Stimulated activated CD8-positive, alpha-beta memory T cell treated with anti-CD3 and anti-CD28 coated beads, Interleukin-7, amount 100 ng/mL, for 48 hours (primary cell): ENCODE measurements around the gene YTHDF1.

Source experiments
- DNase-seq, 2 donors: peaks; one replicate each; pipeline ENCODE4 v3.0.0-alpha.2; 2020; ENCODE audit warnings: low read depth in 1 of 2; ENCODE audit errors: extremely low read depth in 1 of 2

Gene YTHDF1

GRCh38 chr20:63174309-63175037 lies 41.5 kb downstream of the YTHDF1 start:
- DNase-seq = no peak

GRCh38 chr20:63173552-63174191 lies 42.3 kb downstream of the YTHDF1 start:
- no peak for DNase-seq

DNA sequence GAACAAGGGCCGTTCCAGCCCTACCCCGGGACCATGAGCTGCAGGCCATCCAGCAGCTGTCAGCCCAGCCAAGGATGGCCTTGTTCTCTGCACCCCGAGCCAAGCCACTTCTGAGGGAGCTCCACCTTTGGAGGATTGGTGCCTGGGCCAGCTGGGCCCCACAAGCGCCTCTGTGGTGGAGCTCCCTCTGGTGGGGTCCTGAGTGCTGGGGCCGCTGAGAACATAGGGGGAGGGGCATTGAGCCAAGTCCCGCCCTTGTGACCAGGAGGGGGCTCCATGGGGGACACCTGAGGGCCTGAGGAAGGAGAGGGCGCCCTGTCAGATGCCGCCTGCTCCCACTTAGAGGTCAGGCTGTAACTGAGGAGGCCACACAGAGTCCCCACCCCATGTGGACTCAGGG lies 43.2 kb downstream of the YTHDF1 start:
- DNase-seq = no peak

GRCh38 chr20:63171991-63172390 lies 43.9 kb downstream of the YTHDF1 start:
- DNase-seq = no peak

DNA sequence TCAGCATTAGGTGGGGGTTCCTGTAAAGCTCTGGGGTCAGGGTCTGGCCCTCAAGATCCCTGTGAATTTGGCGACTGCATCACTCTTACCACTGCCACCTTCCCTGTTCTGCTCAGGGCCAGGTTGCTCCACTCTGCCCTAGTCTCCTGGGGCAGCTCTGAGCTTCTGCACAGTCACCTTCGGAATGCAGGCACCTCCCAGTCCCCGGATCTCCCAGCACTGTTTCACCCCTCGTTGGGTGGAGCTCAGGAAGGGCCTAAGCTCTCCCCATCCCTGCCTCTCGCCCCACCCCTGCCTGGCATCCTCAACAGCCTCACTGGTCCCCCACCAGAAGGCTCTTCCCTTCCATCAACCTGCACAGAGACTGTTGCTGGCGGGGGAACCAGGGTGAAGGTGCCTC lies 46.2 kb downstream of the YTHDF1 start:
- DNase-seq = no peak

GRCh38 chr20:63168861-63169260 lies 47.1 kb downstream of the YTHDF1 start:
- no peak for DNase-seq

- no peak for DNase-seq
These were observed 47.9 kb downstream of the YTHDF1 start for GRCh38 chr20:63167918-63168520.

DNA sequence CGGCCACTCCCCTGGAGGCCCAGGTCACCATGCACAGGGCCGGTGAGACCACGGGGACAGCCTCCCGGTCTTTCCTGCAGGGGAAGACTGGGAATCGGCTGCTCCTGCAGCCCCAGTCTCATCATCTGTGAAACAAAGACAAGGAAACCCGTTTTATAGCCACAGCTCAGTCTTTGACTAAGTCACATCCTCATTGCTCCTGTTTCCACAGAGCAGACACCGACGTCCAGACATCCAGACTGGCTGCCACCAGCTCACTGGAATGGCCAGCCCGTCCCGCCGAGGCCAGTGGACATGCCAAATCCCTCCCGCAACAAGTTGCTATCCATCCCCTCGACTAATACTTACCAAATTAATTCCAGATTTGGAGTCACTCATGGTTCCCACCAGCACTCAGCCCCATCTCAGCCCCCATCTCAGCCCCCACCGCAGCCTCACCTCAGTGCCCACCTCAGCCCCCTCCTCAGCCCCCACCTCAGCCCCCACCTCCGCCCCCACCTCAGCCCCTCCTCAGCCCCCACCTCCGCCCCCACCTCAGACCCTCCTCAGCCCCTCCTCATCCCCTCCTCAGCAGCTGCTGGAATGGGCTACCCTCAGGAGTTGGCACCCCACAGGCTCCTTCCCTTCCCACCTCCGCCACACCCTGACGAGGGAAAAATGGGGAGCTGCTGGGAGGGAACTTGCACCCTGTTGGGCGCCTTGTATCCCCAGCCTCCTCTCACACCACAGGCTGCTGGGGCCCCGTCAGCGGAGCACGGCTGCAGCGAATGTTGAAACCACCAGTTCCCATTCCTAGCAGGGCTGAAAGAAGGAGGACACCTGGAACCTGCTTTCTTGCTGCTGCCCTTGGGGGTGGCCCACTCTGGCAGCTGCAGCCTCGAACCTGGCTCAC lies 48.7 kb downstream of the YTHDF1 start:
- no peak for DNase-seq

DNA sequence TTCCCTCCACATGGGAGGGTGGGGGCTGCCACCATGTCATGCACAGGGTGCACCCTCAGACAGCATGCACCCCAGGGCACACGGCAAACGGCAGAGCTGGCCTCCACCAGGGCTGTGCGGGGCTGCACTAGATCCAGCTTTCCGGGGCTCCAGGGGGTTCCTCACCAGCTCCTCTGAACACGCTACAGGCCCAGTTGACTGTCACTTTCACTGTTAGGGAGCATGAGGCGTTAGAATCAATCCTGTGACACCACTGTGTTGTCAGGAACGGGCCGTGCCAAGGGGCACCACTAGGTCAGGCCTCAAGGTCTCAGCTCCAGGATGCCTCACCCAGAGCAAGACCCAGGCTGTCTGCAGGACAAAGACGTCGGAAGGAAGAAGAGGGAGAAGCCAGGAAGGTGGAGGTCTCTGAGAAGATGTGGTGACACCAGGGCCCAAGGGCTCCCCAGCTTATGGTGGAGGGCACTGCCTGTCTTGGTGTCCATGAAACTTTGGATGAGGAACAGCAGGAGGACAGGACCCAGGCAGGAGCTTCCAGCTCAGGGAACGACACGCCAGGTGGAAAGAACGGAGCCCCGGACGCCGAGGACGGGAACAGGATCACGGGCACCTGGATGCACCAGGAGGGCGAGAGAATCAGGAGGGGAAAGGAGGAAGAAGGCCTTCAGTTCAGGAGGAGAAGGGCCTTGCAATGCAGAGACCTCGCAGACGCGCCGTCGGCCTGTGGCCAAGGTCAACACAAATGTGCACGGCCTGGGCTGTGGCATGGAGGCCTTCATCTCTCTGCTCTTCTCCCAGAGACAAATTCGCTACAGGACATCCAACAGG lies 49.5 kb downstream of the YTHDF1 start:
- no peak for DNase-seq

DNA sequence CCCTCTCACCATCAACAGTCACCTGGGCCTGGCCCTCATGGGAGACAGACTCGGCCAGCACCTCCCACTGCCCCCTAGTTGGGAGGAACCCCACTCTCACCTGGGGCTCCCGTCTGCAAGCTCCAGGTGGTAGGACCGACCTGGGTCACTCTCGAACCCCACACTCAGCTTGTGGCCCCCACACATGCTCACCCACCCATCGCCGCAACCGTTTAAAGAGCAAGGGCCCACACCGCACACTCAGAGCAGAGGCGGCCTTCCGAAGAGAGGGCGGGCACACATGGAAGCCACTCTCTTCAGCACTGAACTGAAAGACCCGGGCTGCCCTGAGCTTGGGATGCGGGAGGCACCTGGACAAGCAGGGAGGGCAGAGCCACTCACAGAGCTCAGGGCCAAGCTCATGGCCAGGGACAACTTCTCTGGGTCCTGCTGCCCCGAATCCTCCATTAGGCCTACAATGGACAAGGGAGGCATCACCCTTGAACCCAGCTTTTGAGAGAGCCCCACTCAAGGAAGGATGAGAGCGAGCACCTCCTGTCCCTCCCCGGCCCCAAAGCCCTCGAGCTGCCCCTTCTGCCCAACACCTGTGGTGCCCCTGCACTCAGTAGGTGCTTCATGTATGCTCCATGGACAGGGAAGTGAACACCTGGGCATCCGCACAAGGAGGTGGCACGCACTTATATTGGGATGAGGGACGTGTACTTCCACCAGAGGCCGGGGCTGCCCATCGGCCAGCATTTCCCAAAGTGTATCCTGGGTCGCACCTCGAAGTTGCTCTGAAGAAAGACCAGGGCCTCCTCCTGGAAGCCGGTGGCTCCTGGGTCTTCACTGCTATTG lies 50.4 kb downstream of the YTHDF1 start:
- DNase-seq = no peak

- no peak for DNase-seq
These were observed 51.2 kb downstream of the YTHDF1 start for GRCh38 chr20:63164484-63165355.

- no peak for DNase-seq
These were observed 52.1 kb downstream of the YTHDF1 start for GRCh38 chr20:63163596-63164483.

DNA sequence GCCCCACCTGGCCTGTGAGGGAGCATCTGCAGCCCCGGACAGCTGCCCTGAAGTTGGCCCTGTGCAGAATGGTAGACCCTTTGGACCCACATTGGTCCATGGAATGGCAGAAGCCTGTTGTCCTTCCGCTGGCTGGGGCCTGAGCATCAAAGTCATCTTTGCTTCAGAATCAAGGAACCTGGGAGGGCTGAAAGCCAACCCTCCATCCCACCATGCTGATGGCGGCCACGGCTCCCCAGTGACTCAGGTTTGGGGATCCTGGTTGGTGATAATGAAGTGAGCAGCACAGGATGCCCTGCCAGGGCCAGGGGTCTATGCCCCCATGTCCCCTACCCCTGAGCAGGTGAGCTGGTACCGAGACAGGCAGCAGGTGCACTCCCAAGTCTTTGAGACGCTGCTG lies 52.8 kb downstream of the YTHDF1 start:
- no peak for DNase-seq

- no peak for DNase-seq
These were observed 53.6 kb downstream of the YTHDF1 start for GRCh38 chr20:63162206-63162795.

GRCh38 chr20:63161176-63161651 lies 54.7 kb downstream of the YTHDF1 start:
- no peak for DNase-seq

DNA sequence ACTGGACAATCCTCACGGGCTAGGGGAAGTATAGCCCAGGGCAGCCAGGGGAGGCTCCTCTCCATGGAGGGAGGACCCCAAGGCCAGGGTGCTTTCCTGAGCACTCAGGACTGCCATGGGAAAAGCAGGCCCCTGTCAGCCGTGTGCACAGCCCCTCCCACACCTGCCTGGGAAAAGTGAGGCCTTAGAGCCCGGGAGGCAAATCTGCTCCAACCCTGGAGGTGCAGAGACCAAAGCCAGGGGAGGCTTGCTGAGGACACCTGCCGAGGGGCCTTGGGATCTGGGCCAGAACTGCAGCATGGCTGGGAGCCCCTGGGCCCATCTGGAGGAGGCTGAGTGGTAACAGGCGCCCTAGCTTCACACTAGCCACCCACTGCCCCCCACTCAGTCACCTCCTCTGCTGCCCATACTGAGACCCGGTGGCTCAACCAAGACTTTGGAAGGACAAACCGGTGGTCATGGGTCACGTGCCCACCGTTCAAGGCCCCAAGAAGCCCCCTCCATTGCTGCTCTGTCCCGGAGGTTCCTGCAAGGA lies 55.2 kb downstream of the YTHDF1 start:
- DNase-seq = no peak
